ENCODE measurements around the gene CREG1. TPM values are rescaled to one million over a fixed set of nuclear protein-coding genes. Genes with fewer than 3 reads are reported as not detected.

CREG1 gene
- total RNA-seq, 2 experiments from 2014 or later, result 9.8 to 11.2 TPM

Other genes starting within 250 kb of the CREG1 start
- 100 to 1,000 TPM; 252 to 276 TPM for gene CD247, start 35.2 kb downstream of the CREG1 start, total RNA-seq
- gene RCSD1, start 76.5 kb upstream of the CREG1 start, total RNA-seq, result 100 to 1,000 TPM; 131 to 133 TPM
- 1 to 10 TPM; 8.5 to 9.3 TPM for gene MPZL1, start 168.2 kb upstream of the CREG1 start, total RNA-seq

All from activated naive CD8-positive, alpha-beta T cell treated with anti-CD3 and anti-CD28 coated beads, Interleukin-2, amount 10 ng/mL, durations not matched to agents 7 days and 5 days (primary cell).